ENCODE data around the gene CAMK2D.

- TF ChIP-seq POLR2A (IDR thresholded peaks at IDR 0.05; ENCODE audit: low read length) (no peak), GATA1 (IDR thresholded peaks at IDR 0.05; ENCODE audit: low read depth, low read length) (no peak)
These were observed 288.7 kb downstream of the CAMK2D start for GRCh38 chr4:113472864-113473263.

All from erythroblast (primary cell).